ENCODE results near the gene LRP4. TPM values are rescaled to one million over a fixed set of nuclear protein-coding genes. Genes with fewer than 3 reads are reported as not detected.

The LRP4 gene
- total and polyA plus RNA-seq, 2 of the 4 experiments (the other 2 are of a cell fraction) = 4.1 to 5.8 TPM

GRCh38 chr11:46856605-46857343 lies 61.6 kb downstream of the LRP4 start:
- Histone ChIP-seq H3K9me3 (ENCODE audit: control insufficient read depth, insufficient read depth, low read length) (no peaks in the 10 kb centered on the region), H3K79me1 (ENCODE audit: low read depth in 1 of 2, low read length in 2 of 2) (no peaks in the 10 kb centered on the region), H4K91ac (ENCODE audit: insufficient read depth, low read depth, low read length) (no peak overlapping the region), H3K4me3 (ENCODE audit: insufficient read depth, low read depth, low read length) (no peak overlapping the region), H2BK5ac (ENCODE audit: low read depth, low read length, poor library complexity, severe bottlenecking) (no peak overlapping the region), H4K8ac (ENCODE audit: low read depth in 2 of 2, low read length in 2 of 2) (no peak overlapping the region), H3K27me3 (ENCODE audit: control insufficient read depth, insufficient read depth, low read length) (no peaks in the 10 kb centered on the region), H3K4me1 (ENCODE audit: control insufficient read depth, insufficient read depth, low read length) (no peaks in the 10 kb centered on the region), H3K9me1 (ENCODE audit: insufficient read depth, low read length) (no peaks in the 10 kb centered on the region), H3K18ac (ENCODE audit: low read depth, low read length) (no peak overlapping the region), H3K4ac (ENCODE audit: low read depth, low read length) (no peak overlapping the region), H4K5ac (ENCODE audit: low read depth, low read length) (no peak overlapping the region), H3K9ac (ENCODE audit: low read depth, low read length) (no peak overlapping the region), H2AFZ (replicated peaks; ENCODE audit: low read length, poor library complexity) (no peak overlapping the region), H3K23ac (ENCODE audit: low read depth, low read length) (no peak overlapping the region), H3K4me2 (ENCODE audit: low read depth, low read length) (no peak overlapping the region), H4K20me1 (ENCODE audit: insufficient read depth, low read length) (no peaks in the 10 kb centered on the region), H3K36me3 (ENCODE audit: control insufficient read depth, insufficient read depth, low read length) (peaks cover 2% of the 10 kb centered on the region; the same call in 1 of the 2 replicates), H2BK120ac (ENCODE audit: low read depth, low read length) (no peak overlapping the region), H2BK20ac (ENCODE audit: low read depth, low read length) (no peak overlapping the region), H3K14ac (replicated peaks; ENCODE audit: low read depth, low read length) (no peak overlapping the region), H3K27ac (ENCODE audit: insufficient read depth, low read length) (no peak overlapping the region), H2AK9ac (replicated peaks; ENCODE audit: low read depth, low read length, poor library complexity) (no peak overlapping the region), H2BK15ac (ENCODE audit: low read depth, low read length) (no peak overlapping the region), H2AK5ac (ENCODE audit: low read depth, low read length) (no peak overlapping the region), H3K56ac (ENCODE audit: extremely low read depth, insufficient read depth, low read length) (no peak overlapping the region)
- in situ Hi-C loops (cut with MboI; ENCODE audit: low sequenced_read_pairs) = no loop called here
- intact Hi-C loops (cut with micrococcal nuclease) = no loop called here
- ATAC-seq (ENCODE audit: low read depth) (no peak), DNase-seq (no peak)
- ChIA-PET POLR2A (ENCODE audit: unreplicated experiment) (no interaction called here), CTCF (no interaction called here)
- dilution Hi-C loops (cut with HindIII; ENCODE audit: low sequenced_read_pairs, unreplicated experiment) = no loop called here
- WGBS, 2 experiments (ENCODE audit: extremely low coverage in 2 of 2, insufficient read length in 1 of 2) = no CpG with 5 or more reads among the region's 5 CpGs
- no TSS peak for BruUV-seq (replicated peaks)
- TF ChIP-seq RAD21 (IDR thresholded peaks at IDR 0.05; ENCODE audit: low read length) = no peak
- no peak for TF ChIP-seq MAZ (IDR thresholded peaks at IDR 0.05; ENCODE audit: borderline replicate concordance, low read depth, low read length)
- TF ChIP-seq CTCF (conservative IDR thresholded peaks at IDR 0.05; ENCODE audit: low read depth, low read length) = no peak
- TF ChIP-seq MXI1 (IDR thresholded peaks at IDR 0.05; ENCODE audit: borderline replicate concordance, low read depth, low read length) = no peak
- no peak for TF ChIP-seq POLR2A (IDR thresholded peaks at IDR 0.05; ENCODE audit: low read depth, low read length)
- no peak for TF ChIP-seq MAFK (IDR thresholded peaks at IDR 0.05; ENCODE audit: low read depth, low read length)
- no peak for TF ChIP-seq FOS (IDR thresholded peaks at IDR 0.05; ENCODE audit: low read depth, low read length)
- no peak for TF ChIP-seq BHLHE40 (IDR thresholded peaks at IDR 0.05; ENCODE audit: low read depth, low read length)
